ENCODE results near the gene SLC22A12.

GRCh38 chr11:64585150-64585549 is 5.9 kb upstream of the SLC22A12 start:
- TF ChIP-seq CTCF (IDR thresholded peaks at IDR 0.05; ENCODE audit: insufficient read depth, low read depth, low read length) = no peak
- no peak for TF ChIP-seq EZH2 (IDR thresholded peaks at IDR 0.05; ENCODE audit: insufficient read depth, low read length)
